Hematopoietic multipotent progenitor cell treated with erythropoietin and hydrocortisone succinate and interleukin-3 and kit ligand, for 4 days (in vitro differentiated cells): ENCODE results near the gene TMEM203.

ENCODE experiments used
- DNase-seq: peaks from one replicate; pipeline ENCODE4 v3.0.0-alpha.2; 2015

TMEM203 gene

DNA sequence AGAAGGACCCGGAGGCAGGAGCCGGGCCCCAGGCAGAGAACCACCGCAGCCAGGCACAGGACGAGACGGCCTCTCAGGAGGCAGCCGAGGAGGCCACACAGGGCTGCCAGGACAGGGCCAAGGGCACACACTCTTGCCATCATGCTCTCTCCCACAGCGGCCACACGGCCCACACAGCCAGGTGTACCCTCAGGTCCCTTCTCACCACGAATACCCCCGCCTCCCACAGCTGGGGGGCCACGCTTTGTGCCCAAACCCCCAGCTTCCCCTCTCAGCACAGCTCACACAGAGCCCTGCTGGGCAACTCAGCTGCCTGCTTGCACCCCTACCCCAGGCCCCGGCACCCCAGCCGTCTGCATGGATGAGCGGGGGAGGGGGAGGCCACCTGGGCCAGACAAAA lies 11.7 kb downstream of the TMEM203 start:
- no peak for DNase-seq

DNA sequence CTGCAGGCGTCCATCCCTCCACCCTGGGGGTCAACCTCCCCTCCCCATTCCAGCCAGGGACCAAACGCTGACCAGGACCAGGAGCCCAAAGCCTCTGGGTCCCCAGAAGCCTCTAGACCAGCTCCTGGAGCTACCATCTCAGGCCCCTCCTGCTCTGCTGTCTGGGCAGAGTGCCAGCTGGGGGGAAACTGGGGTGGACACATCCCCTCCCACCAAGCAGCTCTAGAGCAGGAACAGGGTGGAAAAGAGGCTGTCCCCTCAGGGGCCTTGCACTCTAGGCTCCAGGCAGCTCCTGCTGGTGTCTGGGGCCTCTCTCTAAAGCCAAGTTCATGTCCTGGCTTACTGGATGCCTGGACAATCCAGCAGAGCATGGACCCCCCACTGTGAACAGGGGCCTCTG lies 12.6 kb downstream of the TMEM203 start:
- no peak for DNase-seq

GRCh38 chr9:137192448-137192780 lies 13.0 kb downstream of the TMEM203 start:
- no peak for DNase-seq

GRCh38 chr9:137191691-137192447 lies 13.6 kb downstream of the TMEM203 start:
- no peak for DNase-seq

GRCh38 chr9:137191245-137191644 lies 14.2 kb downstream of the TMEM203 start:
- DNase-seq, result no peak

DNA sequence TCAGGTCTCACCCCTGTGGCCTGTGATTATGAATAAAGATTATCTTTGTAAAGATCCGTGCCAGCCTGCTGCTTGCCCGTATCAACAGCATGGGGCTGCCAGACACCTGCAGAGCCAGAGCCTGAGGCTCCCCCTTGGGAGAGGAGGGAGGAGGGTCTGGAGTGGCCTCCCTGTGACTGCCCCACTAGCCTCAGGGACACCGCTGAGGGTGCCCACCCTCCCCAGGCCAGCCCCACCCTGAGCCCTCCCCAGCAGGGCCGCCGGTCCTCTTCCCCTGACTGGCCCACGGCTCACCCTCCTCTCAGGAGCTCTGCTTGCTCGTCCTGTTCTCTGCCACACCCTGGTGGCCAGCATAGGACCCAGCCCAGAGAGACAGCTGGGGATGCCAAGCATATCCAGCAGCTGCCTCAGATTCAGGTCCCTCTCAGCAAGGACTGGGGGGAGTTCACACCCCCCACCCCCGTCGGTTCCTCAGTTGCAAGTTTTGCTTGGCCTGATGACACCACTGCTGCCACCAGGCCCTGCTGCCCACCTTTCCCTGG lies 15.1 kb downstream of the TMEM203 start:
- DNase-seq, result peak; percentile 47

DNA sequence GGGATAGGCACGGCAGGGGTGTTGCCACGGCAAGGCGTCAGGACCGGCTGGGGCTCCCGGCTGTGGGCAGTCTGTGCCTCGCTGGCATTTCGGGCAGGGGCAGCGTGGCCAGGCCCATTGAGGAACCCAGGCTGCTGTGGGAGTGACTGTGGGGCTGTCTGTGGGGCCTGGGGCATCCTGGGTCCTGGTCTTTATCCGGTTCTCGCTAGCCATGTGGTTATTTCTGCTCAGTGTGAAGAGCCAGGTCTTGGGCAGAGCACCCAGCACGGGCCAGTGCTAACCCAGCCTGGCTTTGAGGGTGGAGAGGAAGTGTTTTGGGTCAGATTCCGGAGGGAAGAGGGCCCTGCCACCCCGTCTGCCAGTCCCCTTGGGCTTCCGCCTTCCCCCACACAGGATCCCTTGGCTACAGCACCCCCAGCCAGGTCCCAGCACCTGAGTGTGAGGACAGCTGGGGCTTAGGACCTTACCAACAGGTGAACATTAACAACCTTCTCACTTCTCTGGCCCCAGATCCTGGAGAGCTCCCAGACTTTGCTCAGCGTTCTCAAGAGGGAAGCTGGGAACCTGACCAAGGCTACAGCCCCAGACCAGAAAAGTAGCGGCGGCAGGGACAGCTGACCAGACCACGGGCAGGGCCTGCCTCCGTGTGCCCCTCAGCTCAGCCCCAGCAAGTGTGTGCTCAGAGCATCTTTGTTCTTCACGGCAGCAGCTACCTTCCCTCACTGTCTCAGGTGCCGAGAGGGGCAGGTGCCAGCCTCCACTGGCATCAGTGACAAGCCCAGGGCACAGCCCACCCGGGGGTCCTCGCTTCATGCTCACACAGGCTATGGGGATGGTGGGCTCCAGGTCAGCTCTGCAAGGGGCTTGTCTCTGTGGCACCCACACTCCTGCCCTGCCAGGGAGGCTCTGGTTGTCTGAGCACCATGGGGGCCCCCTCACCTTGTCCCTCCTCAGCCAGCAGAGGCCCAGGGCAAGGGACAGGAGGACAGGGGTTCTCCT lies 15.9 kb downstream of the TMEM203 start:
- DNase-seq, result no peak

- DNase-seq, result peak; percentile 96
Measured at GRCh38 chr9:137188490-137189296, 16.8 kb downstream of the TMEM203 start, which contains the start of the genes ANAPC2 and SSNA1. ANAPC2 (minus strand) TSS chr9:137188560; CDS start chr9:137188532, 28 bp downstream. SSNA1 (plus strand) TSS chr9:137188676; CDS start chr9:137188727, 51 bp downstream.

DNA sequence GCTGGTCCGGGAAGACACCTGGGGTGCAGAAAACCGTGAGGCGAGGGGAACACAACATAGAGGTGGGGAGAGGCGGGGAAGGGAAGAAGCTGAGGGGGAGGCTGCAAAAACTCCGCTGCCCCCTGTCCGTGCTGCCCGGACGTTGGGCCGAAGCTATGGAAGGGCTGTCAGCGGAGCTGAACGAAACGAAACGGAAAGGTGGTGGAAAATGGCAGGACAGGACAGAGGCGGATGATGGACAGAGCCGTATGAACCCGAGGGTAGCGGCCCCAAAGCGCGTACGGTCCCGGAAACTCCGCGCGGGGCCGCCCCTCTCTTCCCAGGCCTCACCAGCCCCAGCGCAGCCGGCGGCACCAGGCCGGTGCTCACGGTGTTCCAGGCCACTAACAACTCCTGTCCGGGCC lies 17.4 kb downstream of the TMEM203 start:
- DNase-seq, result no peak

DNA sequence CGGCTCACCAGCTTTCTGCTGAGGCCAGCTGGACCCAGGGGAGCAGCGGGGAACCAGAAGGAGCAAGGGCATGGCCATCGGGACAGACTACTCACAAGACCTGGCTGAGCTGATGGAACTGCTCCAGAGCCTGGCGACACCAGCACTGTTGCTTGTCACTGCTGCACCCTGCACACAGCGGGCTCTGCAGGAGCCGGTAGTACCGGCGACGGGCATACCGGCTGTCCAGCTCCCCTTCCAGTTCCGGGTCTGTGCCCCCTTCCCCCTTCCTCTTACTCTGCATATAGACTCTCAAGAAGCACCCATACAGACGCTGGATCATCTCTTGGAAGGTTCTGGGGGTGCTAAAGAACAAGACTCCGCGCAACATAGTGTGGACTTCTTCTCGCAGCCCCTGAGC lies 18.1 kb downstream of the TMEM203 start:
- no peak for DNase-seq

DNA sequence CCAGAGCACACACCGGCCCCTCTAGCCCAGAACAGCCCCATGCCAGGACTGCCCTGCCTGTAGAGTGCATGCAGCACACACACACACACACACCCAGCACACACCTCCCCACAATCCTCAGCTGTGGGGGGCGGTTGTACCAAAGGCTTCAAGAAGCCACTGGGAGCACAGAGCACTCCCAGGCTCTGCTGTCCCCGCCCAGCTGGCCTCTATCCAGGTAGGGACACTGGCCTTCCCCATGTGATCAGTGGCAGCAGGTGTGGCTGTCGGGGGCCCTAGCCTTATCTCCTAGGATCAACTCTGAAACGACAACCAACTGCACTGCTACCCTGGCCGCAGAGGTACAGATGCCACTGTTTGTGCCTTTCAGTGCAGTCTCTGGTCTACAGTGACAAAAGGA lies 19.1 kb downstream of the TMEM203 start:
- no peak for DNase-seq

GRCh38 chr9:137185921-137186320 lies 19.5 kb downstream of the TMEM203 start:
- no peak for DNase-seq

- no peak for DNase-seq
Measured at GRCh38 chr9:137184881-137185660, 20.4 kb downstream of the TMEM203 start.

- no peak for DNase-seq
Measured at GRCh38 chr9:137183980-137184595, 21.4 kb downstream of the TMEM203 start.

DNA sequence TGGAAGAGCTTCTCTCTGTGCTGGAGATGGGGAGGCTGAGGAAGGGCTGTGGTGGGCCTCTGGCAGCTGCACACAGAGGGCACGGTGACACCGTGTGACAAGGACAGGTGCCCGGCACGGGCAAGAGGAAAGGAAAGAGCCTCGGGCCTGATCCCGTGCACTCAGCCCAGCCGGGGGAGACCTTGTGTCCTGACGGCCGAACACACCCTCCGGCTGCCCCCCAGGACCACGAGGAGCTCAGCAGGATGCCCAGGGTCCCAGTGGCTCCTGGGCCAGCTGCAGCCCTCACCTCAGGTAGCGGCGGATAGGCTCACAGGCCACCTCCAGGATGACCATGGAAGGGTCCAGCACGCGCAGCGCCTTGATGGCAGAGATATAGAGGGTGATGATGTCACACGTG lies 22.6 kb downstream of the TMEM203 start:
- DNase-seq, result no peak

DNA sequence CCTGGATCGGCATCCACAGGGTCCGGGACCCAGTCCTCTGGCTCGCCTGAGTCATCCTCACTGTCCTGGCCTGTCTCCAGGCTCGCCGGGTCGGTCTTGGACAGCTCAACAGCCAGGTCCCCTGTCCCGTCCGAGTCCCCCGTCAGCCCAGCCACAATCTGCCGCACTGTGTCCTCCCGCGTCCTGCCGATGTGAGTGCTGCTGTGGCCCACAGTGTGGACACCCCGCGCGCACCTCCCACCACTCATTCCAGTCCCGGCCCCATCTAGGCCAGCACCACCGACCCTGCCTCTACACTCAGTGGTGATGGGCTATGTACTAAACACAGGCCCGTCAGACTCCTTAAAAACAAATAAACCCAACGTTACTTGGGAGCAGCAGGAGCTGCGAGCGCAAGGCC lies 23.8 kb downstream of the TMEM203 start:
- no peak for DNase-seq

DNA sequence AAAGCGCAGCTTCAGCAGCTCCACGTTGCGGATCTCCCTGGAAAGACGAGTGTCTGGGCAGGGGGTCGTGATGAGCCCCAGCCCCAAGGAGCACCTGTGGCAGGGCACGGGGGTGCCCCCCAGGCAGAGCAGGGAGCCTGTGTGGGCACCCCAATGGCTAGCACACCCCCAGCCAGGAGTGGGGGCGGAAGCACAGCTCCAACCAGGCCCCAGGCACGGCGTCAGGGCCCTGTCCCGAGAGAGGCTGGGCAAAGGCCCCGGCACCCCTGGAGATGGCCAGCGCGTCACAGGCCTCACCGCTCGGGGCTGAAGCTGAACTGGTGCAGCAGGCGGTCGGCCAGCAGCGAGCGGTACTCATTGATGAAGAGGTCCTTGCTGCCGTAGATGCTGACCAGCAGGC lies 25.0 kb downstream of the TMEM203 start:
- DNase-seq, result no peak

- DNase-seq, result no peak
Measured at GRCh38 chr9:137179761-137180160, 25.7 kb downstream of the TMEM203 start.

DNA sequence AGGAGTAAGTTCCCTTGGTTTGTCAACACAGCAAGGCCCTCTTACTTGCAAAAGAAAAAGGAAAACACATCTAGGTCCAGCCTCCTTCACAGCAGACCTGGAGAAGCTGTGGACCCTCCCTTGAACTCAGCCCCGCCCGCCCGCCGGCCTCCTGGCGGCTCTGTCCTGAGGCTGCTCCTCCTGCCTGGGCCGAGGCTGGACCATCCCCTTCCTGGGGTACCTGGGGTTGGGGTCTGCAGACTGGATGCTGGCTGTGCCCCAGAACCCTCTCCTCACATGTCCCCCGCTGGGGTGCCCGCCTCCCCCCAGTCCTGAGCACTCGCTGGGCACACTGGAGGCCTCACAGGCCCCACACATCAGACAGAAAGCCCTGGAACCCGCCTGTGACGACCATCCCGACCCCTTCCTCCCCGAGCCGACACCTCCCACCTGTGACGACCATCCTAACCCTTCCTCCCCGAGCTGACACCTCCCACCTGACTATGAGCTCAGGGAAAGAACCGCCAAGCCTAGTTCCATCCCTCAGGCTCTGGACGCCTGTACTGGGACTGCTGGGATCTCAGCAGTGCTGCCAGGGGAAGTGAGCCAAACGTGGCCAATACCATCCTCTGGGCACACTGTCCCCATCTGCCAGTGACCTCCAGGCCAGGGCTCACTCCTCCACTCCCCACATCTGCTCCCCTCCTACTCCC lies 26.4 kb downstream of the TMEM203 start:
- DNase-seq, result no peak

- DNase-seq, result no peak
Measured at GRCh38 chr9:137178201-137178938, 27.1 kb downstream of the TMEM203 start.
